Sigmoid colon (tissue), 7 donors: ENCODE results near the gene CREB3L4. TPM values are rescaled to one million over a fixed set of nuclear protein-coding genes. Genes with fewer than 3 reads are reported as not detected.

Source experiments
- DNase-seq: peaks from one replicate; pipeline ENCODE4 v3.0.0-alpha.2; 2019
- H3K27ac ChIP-seq, 4 donors: fragments of 200-600 bp; sonication (generic); one replicate each; pipeline ENCODE4 v1.5.1; 2016 to 2019; ENCODE audit warnings: mild to moderate bottlenecking in 1 of 4
- H3K27me3 ChIP-seq, 3 donors: fragments of 200-600 bp; sonication (generic); one replicate each; pipeline ENCODE4 v1.5.1; 2019; ENCODE audit warnings: mild to moderate bottlenecking in 1 of 3
- H3K36me3 ChIP-seq, 4 donors: fragments of 200-600 bp; sonication (generic); one replicate each; pipeline ENCODE4 v1.5.1; 2016 to 2019
- H3K4me1 ChIP-seq, 4 donors: fragments of 200-600 bp; sonication (generic); one replicate each; pipeline ENCODE4 v1.5.1; 2017 to 2019
- H3K4me3 ChIP-seq, 4 donors: fragments of 200-600 bp; sonication (generic); one replicate each; pipeline ENCODE4 v1.5.1; 2017 to 2019; ENCODE audit warnings: mild to moderate bottlenecking in 2 of 4, moderate library complexity in 1 of 4
- H3K9me3 ChIP-seq, 4 donors: fragments of 200-600 bp in 3 of 4; sonication (generic) in 3 of 4; one replicate each; pipeline versions ENCODE4 v1.5.1 to v1.6.1; 2013 to 2019
- EP300 ChIP-seq, 4 donors: sonication (generic); formaldehyde crosslinking; IDR thresholded peaks; one replicate each; pipeline ENCODE4 v1.6.1; 2017; ENCODE audit warnings: antibody characterized with exemption in 4 of 4
- POLR2A ChIP-seq, 2 donors: fragments of 450-650 bp; IDR thresholded peaks; one replicate each; pipeline ENCODE4 v1.6.1; 2016; ENCODE audit warnings: antibody characterized with exemption in 2 of 2, mild to moderate bottlenecking in 2 of 2, moderate library complexity in 2 of 2
- POLR2AphosphoS5 ChIP-seq, 4 donors: sonication (generic); formaldehyde crosslinking; IDR thresholded peaks; one replicate each; pipeline ENCODE4 v1.6.1; 2017; ENCODE audit warnings: antibody characterized with exemption in 4 of 4
- WGBS, 2 donors: extraction: QIAGEN DNeasy Blood & Tissue Kit; methylation state at CpG; one replicate each; pipeline ENCODE4 v1.1.7; 2013; 5-methylcytosine and 5-hydroxymethylcytosine counted together
- intact Hi-C: fragments of 100-400 bp; cut with DNase I; formaldehyde crosslinking; loops from one replicate; pipeline ENCODE4 v1.15.1; 2023
- polyA plus RNA-seq, 3 donors: library from polyadenylated mRNA; stranded (reverse); fragments of 200-250 nt; gene quantifications; one replicate each; pipeline ENCODE4 v1.2.3, GENCODE V29; 2013
- total RNA-seq, 4 donors: library from RNA; depleted of rRNA; stranded (reverse); fragments of >200 nt; gene quantifications; one replicate each; pipeline ENCODE4 v1.1.0, GENCODE V29; 2016
- TF ChIP-seq, protein P1 (sequence below), 4 experiments: fragments of 450-650 bp in 3 of 4; fragments of 200-600 bp in 1 of 4; IDR thresholded peaks; one replicate each; pipeline ENCODE4 v1.5.1; 2016 to 2019; ENCODE audit warnings: antibody characterized with exemption in 4 of 4, mild to moderate bottlenecking in 3 of 4, moderate library complexity in 2 of 4
- donor health status: healthy with polysubstance abuse.
- donor health status: Bipolar disorder and iron deficiency.
- donor health status: healthy.

The CREB3L4 gene
- total and polyA plus RNA-seq, 7 donors = 7.9 to 18.0 (median 10.4) TPM

DNA sequence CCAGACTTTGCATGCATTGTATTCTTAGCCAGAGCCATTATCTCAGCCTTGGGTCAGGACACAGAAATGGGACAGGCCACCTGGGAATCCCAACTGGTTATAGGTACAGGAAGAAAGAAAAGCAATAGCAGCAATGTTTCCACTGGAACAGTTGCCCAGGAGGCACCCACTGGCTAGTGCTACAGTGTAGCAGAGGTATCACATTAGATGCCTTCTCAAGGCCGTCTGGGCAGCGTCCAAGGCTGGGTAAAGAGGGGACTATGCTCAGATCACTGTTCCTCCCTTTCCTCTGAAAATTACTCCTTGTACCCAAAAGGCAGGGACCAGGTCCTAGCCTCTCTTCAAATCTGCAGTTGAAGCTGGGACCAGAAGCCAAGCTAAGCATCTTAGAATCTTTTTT is 2.6 kb downstream of the CREB3L4 start:
- Histone ChIP-seq H3K36me3 (peaks cover 0 to 23% (median 16%) of the 10 kb centered on the region in 4 donors), H3K27ac (no peak overlapping the region), H3K9me3 (no peaks in the 10 kb centered on the region), H3K27me3 (no peaks in the 10 kb centered on the region), H3K4me3 (no peak overlapping the region), H3K4me1 (peaks cover 0 to 24% (median 19%) of the 10 kb centered on the region in 4 donors)
- intact Hi-C loops = no loop called here
- no peak for DNase-seq
- WGBS, 2 donors = 83 to 94% methylated on average over 2 of the region's 2 CpGs
- TF ChIP-seq POLR2A (IDR thresholded peaks at IDR 0.05) (no peak), EP300 (IDR thresholded peaks at IDR 0.05) (no peak), POLR2AphosphoS5 (IDR thresholded peaks at IDR 0.05) (no peak)
- TF ChIP-seq, protein P1, sequence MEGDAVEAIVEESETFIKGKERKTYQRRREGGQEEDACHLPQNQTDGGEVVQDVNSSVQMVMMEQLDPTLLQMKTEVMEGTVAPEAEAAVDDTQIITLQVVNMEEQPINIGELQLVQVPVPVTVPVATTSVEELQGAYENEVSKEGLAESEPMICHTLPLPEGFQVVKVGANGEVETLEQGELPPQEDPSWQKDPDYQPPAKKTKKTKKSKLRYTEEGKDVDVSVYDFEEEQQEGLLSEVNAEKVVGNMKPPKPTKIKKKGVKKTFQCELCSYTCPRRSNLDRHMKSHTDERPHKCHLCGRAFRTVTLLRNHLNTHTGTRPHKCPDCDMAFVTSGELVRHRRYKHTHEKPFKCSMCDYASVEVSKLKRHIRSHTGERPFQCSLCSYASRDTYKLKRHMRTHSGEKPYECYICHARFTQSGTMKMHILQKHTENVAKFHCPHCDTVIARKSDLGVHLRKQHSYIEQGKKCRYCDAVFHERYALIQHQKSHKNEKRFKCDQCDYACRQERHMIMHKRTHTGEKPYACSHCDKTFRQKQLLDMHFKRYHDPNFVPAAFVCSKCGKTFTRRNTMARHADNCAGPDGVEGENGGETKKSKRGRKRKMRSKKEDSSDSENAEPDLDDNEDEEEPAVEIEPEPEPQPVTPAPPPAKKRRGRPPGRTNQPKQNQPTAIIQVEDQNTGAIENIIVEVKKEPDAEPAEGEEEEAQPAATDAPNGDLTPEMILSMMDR (IDR thresholded peaks at IDR 0.05) = no peak

- H3K27me3 ChIP-seq = no peaks in the 10 kb centered on the region
- peaks cover 0 to 28% (median 23%) of the 10 kb centered on the region in 4 donors for H3K4me1 ChIP-seq
- DNase-seq = no peak
- intact Hi-C loops = no loop called here
- 94 to 97% methylated on average over 3 of the region's 3 CpGs for WGBS, 2 donors
- no peak overlapping the region for H3K27ac ChIP-seq
- no peak overlapping the region for H3K4me3 ChIP-seq
- peaks cover 0 to 32% (median 23%) of the 10 kb centered on the region in 4 donors for H3K36me3 ChIP-seq
- no peak for TF ChIP-seq EP300 (IDR thresholded peaks at IDR 0.05)
- TF ChIP-seq POLR2AphosphoS5 (IDR thresholded peaks at IDR 0.05) = no peak
- no peak for TF ChIP-seq POLR2A (IDR thresholded peaks at IDR 0.05)
- TF ChIP-seq, protein P1 (IDR thresholded peaks at IDR 0.05) = no peak
- H3K9me3 ChIP-seq = no peaks in the 10 kb centered on the region
These were observed 5.4 kb downstream of the CREB3L4 start for GRCh38 chr1:153973071-153973470.

DNA sequence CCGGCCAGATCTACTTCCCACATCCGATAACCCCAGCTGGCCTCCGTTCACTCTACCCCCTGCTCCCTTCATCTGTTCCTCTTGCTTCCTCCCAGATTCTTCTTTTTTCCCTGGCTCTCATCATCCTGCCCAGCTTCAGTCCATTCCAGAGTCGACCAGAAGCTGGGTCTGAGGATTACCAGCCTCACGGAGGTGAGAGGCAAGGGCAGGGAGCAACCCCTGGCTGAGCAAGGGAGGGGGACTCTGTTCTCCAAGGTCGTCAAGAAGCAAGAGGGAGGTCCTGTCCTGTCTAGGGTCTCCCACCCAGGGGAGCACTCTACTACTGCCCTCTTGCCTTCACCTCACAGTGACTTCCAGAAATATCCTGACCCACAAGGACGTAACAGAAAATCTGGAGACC is 5.8 kb downstream of the CREB3L4 start:
- WGBS, 2 donors = 85 to 86% methylated on average over 7 of the region's 7 CpGs
- H3K27ac ChIP-seq = no peak overlapping the region
- H3K4me3 ChIP-seq = no peak overlapping the region
- no peak for DNase-seq
- H3K9me3 ChIP-seq = no peaks in the 10 kb centered on the region
- intact Hi-C loops = no loop called here
- peaks cover 0 to 32% (median 23%) of the 10 kb centered on the region in 4 donors for H3K36me3 ChIP-seq
- TF ChIP-seq POLR2AphosphoS5 (IDR thresholded peaks at IDR 0.05) (no peak), POLR2A (IDR thresholded peaks at IDR 0.05) (no peak), EP300 (IDR thresholded peaks at IDR 0.05) (no peak)
- TF ChIP-seq, protein P1 (IDR thresholded peaks at IDR 0.05) = no peak
- H3K27me3 ChIP-seq = no peaks in the 10 kb centered on the region
- H3K4me1 ChIP-seq = peaks cover 0 to 28% (median 23%) of the 10 kb centered on the region in 4 donors

DNA sequence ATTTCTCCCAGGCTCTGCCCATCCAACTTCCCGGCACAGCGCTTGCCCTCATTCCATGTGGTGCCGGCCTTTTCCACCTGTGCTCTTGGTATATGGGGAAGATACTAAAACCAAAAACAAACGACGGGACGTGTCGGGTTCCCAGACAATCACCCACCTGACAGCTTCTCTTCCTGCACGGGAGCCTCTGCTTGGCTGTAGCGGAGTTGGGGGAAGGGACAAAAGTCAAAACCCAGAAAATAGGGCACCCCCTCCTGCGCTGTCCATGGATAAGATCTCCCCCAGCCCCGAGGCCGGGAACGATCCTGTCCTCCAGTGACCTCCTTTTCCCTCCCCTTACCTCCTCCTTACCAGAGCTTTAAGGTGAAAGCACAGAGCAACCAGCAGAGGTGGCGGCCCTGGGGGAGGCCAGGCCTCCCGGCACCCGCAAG is 9.1 kb downstream of the CREB3L4 start:
- Histone ChIP-seq H3K4me1 (peaks cover 0 to 28% (median 23%) of the 10 kb centered on the region in 4 donors), H3K27ac (peak overlapping the region; percentile 92 to 96 (median 92)), H3K4me3 (peak overlapping the region; percentile 76 to 99 (median 91)), H3K27me3 (no peaks in the 10 kb centered on the region), H3K36me3 (peaks cover 0 to 50% (median 23%) of the 10 kb centered on the region in 4 donors), H3K9me3 (no peaks in the 10 kb centered on the region)
- peak in 1 of 4 donors; percentile 6 for TF ChIP-seq POLR2AphosphoS5 (IDR thresholded peaks at IDR 0.05)
- no peak for TF ChIP-seq POLR2A (IDR thresholded peaks at IDR 0.05)
- TF ChIP-seq, protein P1 (IDR thresholded peaks at IDR 0.05) = no peak
- TF ChIP-seq EP300 (IDR thresholded peaks at IDR 0.05) = no peak
- DNase-seq = no peak
- intact Hi-C loops = no loop called here
- 1% methylated on average over 16 of the region's 16 CpGs for WGBS, 2 donors
